Thoracic aorta (tissue), 2 donors: ENCODE data around the gene TP53RK. TPM values are rescaled to one million over a fixed set of nuclear protein-coding genes. Genes with fewer than 3 reads are reported as not detected.
A peak's percentile ranks its signal among the peaks of the same experiment; 100 is the strongest.

Experiments used
- ATAC-seq: fragments of 150-250 bp; one replicate; pipeline ENCODE4 v1.8.0; 2017; ENCODE audit warnings: low read depth; ENCODE audit not compliant: insufficient number of reproducible peaks, low FRiP score
- DNase-seq: peaks from one replicate; pipeline ENCODE4 v3.0.0-alpha.2; 2020; ENCODE audit warnings: low spot score
- H3K27ac ChIP-seq, 2 donors: fragments of 200-600 bp; sonication (generic); 1 replicate in 1 of 2; 2 replicates in 1 of 2; pipeline ENCODE4 v1.5.1; 2016; ENCODE audit warnings: mild to moderate bottlenecking in 2 of 2, moderate library complexity in 2 of 2
- H3K27me3 ChIP-seq: fragments of 200-600 bp; sonication (generic); replicated peaks from 2 replicates; pipeline ENCODE4 v1.6.0; 2016; ENCODE audit warnings: mild to moderate bottlenecking; ENCODE audit not compliant: insufficient read depth
- H3K36me3 ChIP-seq: fragments of 200-600 bp; sonication (generic); one replicate; pipeline ENCODE4 v1.5.1; 2016
- H3K4me1 ChIP-seq, 2 donors: fragments of 200-600 bp; sonication (generic); 1 replicate in 1 of 2; 2 replicates in 1 of 2; pipeline versions ENCODE4 v1.5.1 to v1.6.0; 2016; ENCODE audit warnings: low read depth in 2 of 2, mild to moderate bottlenecking in 1 of 2; ENCODE audit not compliant: control insufficient read depth in 1 of 2
- H3K4me3 ChIP-seq: fragments of 200-600 bp; sonication (generic); 2 replicates; pipeline ENCODE4 v1.5.1; 2016; ENCODE audit warnings: mild to moderate bottlenecking
- H3K9me3 ChIP-seq: fragments of 200-600 bp; sonication (generic); 2 replicates; pipeline ENCODE4 v1.5.1; 2016
- CTCF ChIP-seq: fragments of 200-600 bp; sonication (generic); IDR thresholded peaks from one replicate; pipeline ENCODE4 v1.5.1; 2019; ENCODE audit warnings: antibody characterized with exemption
- total RNA-seq, 2 donors: library from RNA; depleted of rRNA; stranded (reverse); fragments of >200 nt; gene quantifications; one replicate each; pipeline versions ENCODE4 v1.1.0 to v1.2.3, GENCODE V29; 2016

Gene TP53RK
- total RNA-seq, 2 donors from 2014 or later: 19.3 to 19.9 TPM

- H3K9me3 ChIP-seq: no peaks in the 10 kb centered on the region
- H3K27ac ChIP-seq: peak overlapping the region; percentile 85 to 96
- no peak for DNase-seq
- peaks cover 17 to 21% of the 10 kb centered on the region in 2 donors for H3K4me1 ChIP-seq
- H3K4me3 ChIP-seq: peak overlapping the region; percentile 95
- H3K27me3 ChIP-seq: no peaks in the 10 kb centered on the region
- TF ChIP-seq CTCF: no peak
- ATAC-seq: no peak
- peaks cover 5% of the 10 kb centered on the region for H3K36me3 ChIP-seq
Measured at GRCh38 chr20:46689754-46690085, 476 bp upstream of the TP53RK start.

DNA sequence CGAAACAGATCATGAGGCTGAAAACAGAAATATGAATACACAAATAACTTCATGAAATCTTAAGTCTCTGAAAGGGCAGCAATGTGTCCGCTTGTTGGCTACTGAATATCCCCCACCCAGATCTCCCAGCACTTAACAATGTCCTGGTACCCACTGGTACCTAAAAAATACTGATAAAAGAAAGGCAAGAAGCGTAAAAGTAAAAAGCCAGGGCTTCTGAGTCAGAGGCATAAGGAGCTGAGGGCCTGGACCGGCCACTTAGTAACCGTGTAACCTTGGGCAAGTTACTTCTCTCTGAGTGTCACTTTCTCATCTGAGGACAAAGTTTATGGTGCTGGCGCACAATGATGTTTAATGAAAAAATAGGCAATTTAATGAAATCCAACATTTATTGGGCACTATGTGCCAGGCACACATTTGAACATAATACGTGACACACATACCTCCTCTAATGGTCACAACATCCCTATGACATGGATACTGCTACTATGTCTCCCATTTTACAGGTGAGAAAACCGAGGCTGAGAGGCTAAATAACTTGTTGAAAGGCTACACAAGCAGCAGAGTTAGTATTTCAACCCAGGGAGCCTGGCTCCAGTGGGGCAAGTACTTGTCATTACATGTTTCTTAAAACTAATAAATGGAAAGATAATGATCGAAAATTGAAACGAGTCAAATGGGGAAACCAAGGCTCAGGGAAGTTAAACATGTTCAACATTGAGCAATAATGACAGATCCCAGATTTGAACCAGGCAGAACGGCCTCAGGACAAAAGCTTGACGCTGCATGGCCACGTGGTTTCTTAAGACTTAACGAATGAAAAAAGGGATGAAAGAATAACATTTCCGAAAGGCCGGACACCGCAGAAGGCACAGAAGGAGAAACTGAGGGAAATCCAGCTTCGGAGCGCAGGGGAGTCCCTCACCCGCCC is 828 bp downstream of the TP53RK start:
- H3K9me3 ChIP-seq: no peaks in the 10 kb centered on the region
- peaks cover 19 to 32% of the 10 kb centered on the region in 2 donors for H3K4me1 ChIP-seq
- DNase-seq: no peak
- peaks cover 5% of the 10 kb centered on the region for H3K36me3 ChIP-seq
- H3K27me3 ChIP-seq: no peaks in the 10 kb centered on the region
- peak overlapping the region; percentile 85 to 96 for H3K27ac ChIP-seq
- peak overlapping the region; percentile 95 for H3K4me3 ChIP-seq
- no peak for TF ChIP-seq CTCF
- ATAC-seq: peak; percentile 9

DNA sequence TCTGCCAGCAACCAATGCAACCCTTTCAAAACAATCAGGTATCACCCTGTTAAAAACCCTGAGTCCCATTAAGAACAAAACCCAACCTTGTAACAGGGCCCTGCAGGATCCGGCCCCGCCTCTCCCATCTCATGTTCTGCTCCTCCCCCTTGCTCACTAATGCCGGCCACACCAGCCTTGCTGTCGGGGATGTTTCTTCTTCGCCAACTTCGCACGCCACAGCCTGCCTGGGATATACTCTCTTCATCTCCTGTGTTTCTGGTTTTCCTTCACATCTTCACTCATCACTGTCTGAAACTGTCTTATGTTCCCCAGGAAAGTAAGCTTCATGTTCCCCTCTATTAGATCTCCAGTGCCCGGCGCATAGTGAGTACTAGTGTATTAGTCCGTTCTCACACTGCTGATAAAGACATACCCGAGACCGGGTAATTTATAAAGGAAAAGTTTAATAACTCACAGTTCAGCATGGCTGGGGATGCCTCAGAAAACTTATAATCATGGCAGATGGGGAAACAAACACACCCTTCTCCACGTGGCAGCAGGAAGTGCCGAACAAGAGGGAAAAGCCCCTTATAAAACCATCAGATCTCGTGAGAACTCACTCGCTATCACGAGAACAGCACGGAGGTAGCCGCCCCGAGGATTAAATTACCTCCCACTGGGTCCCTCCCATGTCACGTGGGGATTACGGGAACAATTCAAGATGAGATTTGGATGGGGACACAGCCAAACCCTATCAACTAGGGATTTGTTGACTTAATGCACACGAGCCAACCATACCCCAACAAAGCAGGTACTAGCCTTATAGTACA is 5.1 kb downstream of the TP53RK start:
- peaks cover 5% of the 10 kb centered on the region for H3K36me3 ChIP-seq
- DNase-seq: no peak
- H3K4me1 ChIP-seq: peaks cover 28 to 43% of the 10 kb centered on the region in 2 donors
- no peaks in the 10 kb centered on the region for H3K9me3 ChIP-seq
- no peak for ATAC-seq
- peak overlapping the region; percentile 68 for H3K4me3 ChIP-seq
- peak overlapping the region; percentile 38 to 60 for H3K27ac ChIP-seq
- TF ChIP-seq CTCF: no peak
- no peaks in the 10 kb centered on the region for H3K27me3 ChIP-seq

DNA sequence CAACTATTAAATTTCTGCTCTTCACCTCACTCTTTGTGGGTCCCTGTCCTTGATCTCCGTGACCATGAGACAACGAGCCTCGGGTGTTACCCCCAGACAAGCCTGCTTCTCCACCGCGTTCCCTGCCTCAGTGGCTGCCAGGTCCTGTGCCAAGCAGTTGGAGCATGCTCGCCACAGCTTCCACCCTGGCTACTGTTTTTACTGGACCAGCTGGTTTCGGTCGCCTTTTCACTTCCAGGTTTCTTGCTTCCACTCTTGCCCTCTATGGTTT is 5.6 kb downstream of the TP53RK start:
- no peak overlapping the region for H3K27ac ChIP-seq
- DNase-seq (no peak), ATAC-seq (no peak)

More for the DNA sequence above, 5.6 kb downstream of the TP53RK start:
- Histone ChIP-seq H3K4me1 (peaks cover 28 to 43% of the 10 kb centered on the region in 2 donors), H3K27me3 (no peaks in the 10 kb centered on the region), H3K9me3 (no peaks in the 10 kb centered on the region), H3K36me3 (peaks cover 5% of the 10 kb centered on the region), H3K4me3 (peak overlapping the region; percentile 68)
- TF ChIP-seq CTCF: no peak
